OCI-LY7 (cell line): ENCODE measurements around the gene MYCBPAP.

Experiments
- EZH2phosphoT487 ChIP-seq: fragments of 200-600 bp; sonication (generic); IDR thresholded peaks from 2 replicates; pipeline ENCODE4 v1.6.1; 2018; ENCODE audit warnings: low read depth, borderline replicate concordance, mild to moderate bottlenecking, mixed run types, antibody characterized with exemption, low read length, moderate library complexity, mixed read lengths
- TF ChIP-seq, protein P1 (sequence below): fragments of 200-600 bp; sonication (generic); conservative IDR thresholded peaks from 2 replicates; pipeline ENCODE4 v1.5.1; 2014; ENCODE audit warnings: mild to moderate bottlenecking, antibody characterized with exemption, low read length, moderate library complexity, mixed read lengths

DNA sequence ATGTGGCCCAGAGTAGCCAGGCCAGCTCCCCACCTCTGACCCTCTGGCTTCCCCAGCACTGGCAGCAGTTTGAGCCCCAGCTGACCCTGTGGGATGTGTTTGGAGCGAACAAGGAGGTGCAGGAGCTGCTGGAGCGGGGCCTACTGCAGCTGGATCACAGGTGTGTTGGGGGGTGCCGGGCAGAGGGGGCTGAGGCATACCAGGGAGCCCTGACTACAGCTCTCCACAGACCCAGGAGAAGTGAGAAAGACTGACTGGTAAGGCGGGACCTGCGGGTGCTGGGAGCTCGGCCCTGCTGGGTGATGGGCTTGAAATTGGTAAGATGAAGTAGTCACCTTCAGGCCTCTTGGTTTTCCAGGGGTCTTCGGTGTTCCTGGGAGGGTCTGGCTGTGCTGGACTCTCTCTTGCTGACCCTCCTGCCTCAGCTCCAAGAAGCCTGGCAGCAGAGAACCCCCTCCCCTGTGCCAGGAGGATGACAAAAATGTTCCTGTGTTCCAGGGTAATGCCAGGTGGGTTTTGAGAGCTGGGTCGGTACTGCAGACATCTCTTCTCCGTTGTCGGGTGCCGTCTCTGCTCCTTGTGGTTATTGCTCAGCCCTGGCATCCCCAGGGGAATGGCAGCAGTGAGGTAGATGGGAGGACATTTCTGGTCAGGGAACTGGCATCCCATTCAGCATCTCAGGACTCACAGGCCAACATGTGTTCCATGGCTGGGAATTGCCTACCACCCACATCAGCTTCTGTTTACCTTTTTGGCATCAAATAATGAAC is 23.7 kb upstream of the MYCBPAP start:
- TF ChIP-seq, protein P1, sequence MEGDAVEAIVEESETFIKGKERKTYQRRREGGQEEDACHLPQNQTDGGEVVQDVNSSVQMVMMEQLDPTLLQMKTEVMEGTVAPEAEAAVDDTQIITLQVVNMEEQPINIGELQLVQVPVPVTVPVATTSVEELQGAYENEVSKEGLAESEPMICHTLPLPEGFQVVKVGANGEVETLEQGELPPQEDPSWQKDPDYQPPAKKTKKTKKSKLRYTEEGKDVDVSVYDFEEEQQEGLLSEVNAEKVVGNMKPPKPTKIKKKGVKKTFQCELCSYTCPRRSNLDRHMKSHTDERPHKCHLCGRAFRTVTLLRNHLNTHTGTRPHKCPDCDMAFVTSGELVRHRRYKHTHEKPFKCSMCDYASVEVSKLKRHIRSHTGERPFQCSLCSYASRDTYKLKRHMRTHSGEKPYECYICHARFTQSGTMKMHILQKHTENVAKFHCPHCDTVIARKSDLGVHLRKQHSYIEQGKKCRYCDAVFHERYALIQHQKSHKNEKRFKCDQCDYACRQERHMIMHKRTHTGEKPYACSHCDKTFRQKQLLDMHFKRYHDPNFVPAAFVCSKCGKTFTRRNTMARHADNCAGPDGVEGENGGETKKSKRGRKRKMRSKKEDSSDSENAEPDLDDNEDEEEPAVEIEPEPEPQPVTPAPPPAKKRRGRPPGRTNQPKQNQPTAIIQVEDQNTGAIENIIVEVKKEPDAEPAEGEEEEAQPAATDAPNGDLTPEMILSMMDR: no peak
- TF ChIP-seq EZH2phosphoT487: no peak
